Right lobe of liver (tissue), 4 donors: ENCODE measurements around the gene SPINK9.

Experiments
- POLR2A ChIP-seq: fragments of 450-650 bp; IDR thresholded peaks from one replicate; pipeline ENCODE4 v1.6.1; 2017; ENCODE audit warnings: antibody characterized with exemption, mild to moderate bottlenecking
- TF ChIP-seq, protein P1 (sequence below), 4 donors: fragments of 200-600 bp in 3 of 4; fragments of 450-650 bp in 1 of 4; IDR thresholded peaks; one replicate each; pipeline versions ENCODE4 v1.5.1 to v1.8.0; 2016 to 2022; ENCODE audit warnings: antibody characterized with exemption in 4 of 4, mild to moderate bottlenecking in 2 of 4
- donor health status: DM: no; HTN: no; CAD: no.
- donor health status: DM: no; HTN: no; CAD: no.
- donor health status: DM: no; HTN: yes; CAD: no.

DNA sequence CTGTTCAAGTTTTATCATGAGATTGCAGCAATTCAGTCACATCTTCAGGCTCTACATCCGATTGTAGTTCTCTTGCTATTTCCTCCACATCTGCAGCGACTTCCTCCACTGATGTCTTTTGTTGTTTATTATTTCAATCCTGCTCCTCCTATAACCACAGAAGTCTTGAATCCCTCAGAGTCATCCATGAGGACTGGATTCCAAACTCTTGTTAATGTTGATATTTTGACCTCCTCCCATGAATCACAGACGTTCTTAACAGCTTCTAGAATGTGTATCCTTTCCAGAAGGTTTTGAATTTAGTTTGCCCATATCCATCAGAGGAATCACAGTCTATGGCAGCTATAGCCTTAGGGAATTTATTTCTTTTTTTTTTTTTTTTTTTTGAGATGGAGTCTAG lies 52.0 kb downstream of the SPINK9 start:
- TF ChIP-seq, protein P1, sequence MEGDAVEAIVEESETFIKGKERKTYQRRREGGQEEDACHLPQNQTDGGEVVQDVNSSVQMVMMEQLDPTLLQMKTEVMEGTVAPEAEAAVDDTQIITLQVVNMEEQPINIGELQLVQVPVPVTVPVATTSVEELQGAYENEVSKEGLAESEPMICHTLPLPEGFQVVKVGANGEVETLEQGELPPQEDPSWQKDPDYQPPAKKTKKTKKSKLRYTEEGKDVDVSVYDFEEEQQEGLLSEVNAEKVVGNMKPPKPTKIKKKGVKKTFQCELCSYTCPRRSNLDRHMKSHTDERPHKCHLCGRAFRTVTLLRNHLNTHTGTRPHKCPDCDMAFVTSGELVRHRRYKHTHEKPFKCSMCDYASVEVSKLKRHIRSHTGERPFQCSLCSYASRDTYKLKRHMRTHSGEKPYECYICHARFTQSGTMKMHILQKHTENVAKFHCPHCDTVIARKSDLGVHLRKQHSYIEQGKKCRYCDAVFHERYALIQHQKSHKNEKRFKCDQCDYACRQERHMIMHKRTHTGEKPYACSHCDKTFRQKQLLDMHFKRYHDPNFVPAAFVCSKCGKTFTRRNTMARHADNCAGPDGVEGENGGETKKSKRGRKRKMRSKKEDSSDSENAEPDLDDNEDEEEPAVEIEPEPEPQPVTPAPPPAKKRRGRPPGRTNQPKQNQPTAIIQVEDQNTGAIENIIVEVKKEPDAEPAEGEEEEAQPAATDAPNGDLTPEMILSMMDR (IDR thresholded peaks at IDR 0.05): no peak
- TF ChIP-seq POLR2A: no peak
